Transverse colon (tissue), 4 donors: Measurements from ENCODE around the gene LRRC42.

Source experiments
- EP300 ChIP-seq: sonication (generic); formaldehyde crosslinking; IDR thresholded peaks from one replicate; pipeline ENCODE4 v1.6.1; 2017; ENCODE audit warnings: antibody characterized with exemption, low read depth
- POLR2A ChIP-seq: fragments of 450-650 bp; IDR thresholded peaks from one replicate; pipeline ENCODE4 v1.6.1; 2016; ENCODE audit warnings: antibody characterized with exemption, mild to moderate bottlenecking, moderate library complexity
- POLR2AphosphoS5 ChIP-seq, 3 donors: sonication (generic); formaldehyde crosslinking; IDR thresholded peaks; one replicate each; pipeline ENCODE4 v1.6.1; 2016; ENCODE audit warnings: antibody characterized with exemption in 3 of 3
- TF ChIP-seq, protein P1 (sequence below), 5 experiments: fragments of 200-600 bp in 3 of 5; fragments of 450-650 bp in 2 of 5; sonication (generic) in 3 of 5; IDR thresholded peaks; 1 replicate in 2 of 5; 2 replicates in 3 of 5; pipeline ENCODE4 v1.5.1; 2016 to 2017; ENCODE audit warnings: antibody characterized with exemption in 5 of 5, inconsistent platforms in 3 of 5, mild to moderate bottlenecking in 2 of 5, moderate library complexity in 1 of 5

DNA sequence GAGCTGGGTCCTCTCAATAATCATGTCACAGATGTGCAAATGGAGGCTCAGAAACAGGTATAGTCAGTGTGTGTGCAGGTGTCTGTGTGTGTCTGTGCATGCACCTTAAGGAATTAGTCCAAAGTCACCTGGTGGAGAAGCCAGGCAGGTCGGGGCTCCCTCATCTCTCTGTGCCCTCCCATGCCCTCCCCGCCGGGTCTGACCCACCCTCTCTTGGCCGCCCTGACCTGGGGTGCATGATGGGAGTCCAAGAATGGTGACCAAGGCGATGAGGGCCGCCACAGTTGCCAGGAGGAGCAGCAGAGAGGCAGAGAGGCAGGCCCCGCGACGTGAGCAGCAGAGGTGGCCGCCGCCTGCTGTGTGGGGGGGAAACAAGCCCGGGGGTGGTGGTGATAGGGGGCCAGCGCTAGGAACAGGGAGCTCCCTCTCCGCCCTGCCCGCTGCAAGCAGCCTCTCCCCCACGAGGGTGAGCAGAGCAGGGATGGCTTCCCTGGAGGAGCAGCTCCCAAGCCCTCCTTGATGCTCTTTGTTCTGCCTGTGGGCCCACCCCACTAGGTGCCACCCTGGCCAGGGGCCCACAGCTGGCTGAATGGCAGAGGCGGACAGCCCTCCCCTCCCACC is 68.0 kb downstream of the LRRC42 start:
- TF ChIP-seq, protein P1, sequence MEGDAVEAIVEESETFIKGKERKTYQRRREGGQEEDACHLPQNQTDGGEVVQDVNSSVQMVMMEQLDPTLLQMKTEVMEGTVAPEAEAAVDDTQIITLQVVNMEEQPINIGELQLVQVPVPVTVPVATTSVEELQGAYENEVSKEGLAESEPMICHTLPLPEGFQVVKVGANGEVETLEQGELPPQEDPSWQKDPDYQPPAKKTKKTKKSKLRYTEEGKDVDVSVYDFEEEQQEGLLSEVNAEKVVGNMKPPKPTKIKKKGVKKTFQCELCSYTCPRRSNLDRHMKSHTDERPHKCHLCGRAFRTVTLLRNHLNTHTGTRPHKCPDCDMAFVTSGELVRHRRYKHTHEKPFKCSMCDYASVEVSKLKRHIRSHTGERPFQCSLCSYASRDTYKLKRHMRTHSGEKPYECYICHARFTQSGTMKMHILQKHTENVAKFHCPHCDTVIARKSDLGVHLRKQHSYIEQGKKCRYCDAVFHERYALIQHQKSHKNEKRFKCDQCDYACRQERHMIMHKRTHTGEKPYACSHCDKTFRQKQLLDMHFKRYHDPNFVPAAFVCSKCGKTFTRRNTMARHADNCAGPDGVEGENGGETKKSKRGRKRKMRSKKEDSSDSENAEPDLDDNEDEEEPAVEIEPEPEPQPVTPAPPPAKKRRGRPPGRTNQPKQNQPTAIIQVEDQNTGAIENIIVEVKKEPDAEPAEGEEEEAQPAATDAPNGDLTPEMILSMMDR (IDR thresholded peaks at IDR 0.05), result no peak
- TF ChIP-seq POLR2A (no peak), POLR2AphosphoS5 (IDR thresholded peaks at IDR 0.05) (no peak), EP300 (no peak)
